K562 (cell line): ENCODE measurements around the gene OTUD5. TPM values are rescaled to one million over a fixed set of nuclear protein-coding genes. Genes with fewer than 3 reads are reported as not detected.

Source experiments
- ARID2 ChIP-seq: fragments of 450-650 bp; IDR thresholded peaks from 2 replicates; pipeline ENCODE4 v1.6.1; 2017; ENCODE audit warnings: antibody characterized with exemption, mild to moderate bottlenecking
- BDP1 ChIP-seq: IDR thresholded peaks from 3 replicates; pipeline ENCODE4 v1.6.1; 2011; ENCODE audit not compliant: insufficient read length, insufficient read depth
- C11orf30 ChIP-seq: fragments of 450-650 bp; IDR thresholded peaks from 2 replicates; pipeline ENCODE4 v1.6.1; 2016; ENCODE audit warnings: low read depth, mild to moderate bottlenecking
- KLF13 ChIP-seq: fragments of 450-650 bp; IDR thresholded peaks from 2 replicates; pipeline ENCODE4 v1.6.1; 2016; ENCODE audit warnings: missing genetic modification characterization, low read depth, mild to moderate bottlenecking, missing compliant biosample characterization, moderate library complexity, borderline replicate concordance
- KLF16 ChIP-seq: IDR thresholded peaks from 2 replicates; pipeline ENCODE4 v1.6.1; 2016; ENCODE audit warnings: antibody characterized with exemption
- MBD2 ChIP-seq: sonication (generic); IDR thresholded peaks from 2 replicates; pipeline ENCODE4 v1.6.1; 2016; ENCODE audit warnings: low read depth, borderline replicate concordance
- MEIS2 ChIP-seq: fragments of 450-650 bp; IDR thresholded peaks from 2 replicates; pipeline ENCODE4 v1.6.1; 2014; ENCODE audit warnings: mild to moderate bottlenecking; ENCODE audit not compliant: partially characterized antibody
- NCOA4 ChIP-seq: fragments of 450-650 bp; IDR thresholded peaks from 2 replicates; pipeline ENCODE4 v1.6.1; 2018; ENCODE audit warnings: mild to moderate bottlenecking; ENCODE audit not compliant: partially characterized antibody
- NR2C1 ChIP-seq, 2 experiments: fragments of 450-650 bp; IDR thresholded peaks; 2 replicates each; pipeline ENCODE4 v1.6.1; 2017; ENCODE audit warnings: mild to moderate bottlenecking in 2 of 2, antibody characterized with exemption in 1 of 2, inconsistent platforms in 1 of 2, missing compliant biosample characterization in 1 of 2, missing genetic modification characterization in 1 of 2
- POLR2A ChIP-seq: fragments of 450-650 bp; conservative IDR thresholded peaks from 2 replicates; pipeline ENCODE4 v1.6.1; 2016
- RAD51 ChIP-seq: fragments of 450-650 bp; IDR thresholded peaks from 2 replicates; pipeline ENCODE4 v1.7.1; 2016; ENCODE audit warnings: low read depth, mild to moderate bottlenecking, borderline replicate concordance
- RNF2 ChIP-seq: sonication (generic); IDR thresholded peaks from 2 replicates; pipeline ENCODE4 v1.6.1; 2016
- TGIF2 ChIP-seq: sonication (generic); formaldehyde crosslinking; IDR thresholded peaks from 2 replicates; pipeline ENCODE4 v1.8.1; 2022; ENCODE audit warnings: mild to moderate bottlenecking, missing genetic modification reagents, moderate library complexity
- XRCC3 ChIP-seq: fragments of 450-650 bp; IDR thresholded peaks from 2 replicates; pipeline ENCODE4 v1.6.1; 2017; ENCODE audit warnings: mild to moderate bottlenecking, moderate library complexity
- ZNF121 ChIP-seq: sonication (generic); formaldehyde crosslinking; conservative IDR thresholded peaks from 2 replicates; pipeline ENCODE4 v1.8.0; 2022; ENCODE audit warnings: missing genetic modification reagents
- ZNF143 ChIP-seq: sonication (generic); formaldehyde crosslinking; IDR thresholded peaks from 2 replicates; pipeline ENCODE4 v1.9.0; 2022; ENCODE audit warnings: mild to moderate bottlenecking, missing genetic modification reagents
- ZSCAN32 ChIP-seq: fragments of 450-650 bp; formaldehyde crosslinking; IDR thresholded peaks from 2 replicates; pipeline ENCODE4 v1.4.0; 2020; ENCODE audit warnings: mild to moderate bottlenecking, moderate library complexity
- polyA plus RNA-seq, 8 experiments: library from polyadenylated mRNA; depleted of rRNA in 4 of 8; stranded (reverse) in 5 of 8; unstranded in 3 of 8; fragments of >200 nt; fragmentation: Nextera tagmentation in 2 of 8; fragmentation: Illumina TruSeq in 1 of 8; extraction: Ambion mirVana in 2 of 8; extraction: Trizol in 1 of 8; gene quantifications; 2 replicates each; pipeline versions ENCODE4 v1.2.1 to v1.2.3, GENCODE V29; 2011 to 2014; ENCODE audit warnings: inconsistent platforms in 1 of 8, missing spikeins in 1 of 8
- total RNA-seq, 7 experiments: library from RNA; depleted of rRNA in 6 of 7; stranded (reverse); fragments of >200 nt in 6 of 7; fragmentation: Illumina TruSeq in 2 of 7; extraction: Trizol in 2 of 7; gene quantifications; 2 replicates each; pipeline versions ENCODE4 v1.2.1 to v1.2.3, GENCODE V29; 2011 to 2021; ENCODE audit warnings: low replicate concordance in 1 of 7
- TF ChIP-seq, protein P1 (sequence below): fragments of 250-450 bp; sonication (Bioruptor Pico); IDR thresholded peaks from 2 replicates; pipeline ENCODE4 v1.8.0; 2021; ENCODE audit warnings: mild to moderate bottlenecking, moderate library complexity
- TF ChIP-seq, protein P2 (sequence below): fragments of 450-650 bp; IDR thresholded peaks from 2 replicates; pipeline ENCODE4 v1.6.1; 2016; ENCODE audit warnings: antibody characterized with exemption
- TF ChIP-seq, protein P3 (sequence below): sonication (generic); formaldehyde crosslinking; IDR thresholded peaks from 2 replicates; pipeline ENCODE4 v1.8.0; 2022; ENCODE audit warnings: missing genetic modification reagents, mild to moderate bottlenecking, borderline replicate concordance
- TF ChIP-seq, protein P4 (sequence below), 2 experiments: IDR thresholded peaks in 1 of 2; conservative IDR thresholded peaks in 1 of 2; 2 replicates each; pipeline ENCODE4 v1.6.1; 2016; ENCODE audit warnings: low read depth in 2 of 2, mild to moderate bottlenecking in 1 of 2, missing compliant biosample characterization in 1 of 2, missing genetic modification characterization in 1 of 2, moderate library complexity in 1 of 2

OTUD5 gene
- total and polyA plus RNA-seq, 9 of the 15 experiments (the other 6 are each of a cell fraction or from before 2014, with no cell fraction given): 3.6 to 102 (median 59.0) TPM

DNA sequence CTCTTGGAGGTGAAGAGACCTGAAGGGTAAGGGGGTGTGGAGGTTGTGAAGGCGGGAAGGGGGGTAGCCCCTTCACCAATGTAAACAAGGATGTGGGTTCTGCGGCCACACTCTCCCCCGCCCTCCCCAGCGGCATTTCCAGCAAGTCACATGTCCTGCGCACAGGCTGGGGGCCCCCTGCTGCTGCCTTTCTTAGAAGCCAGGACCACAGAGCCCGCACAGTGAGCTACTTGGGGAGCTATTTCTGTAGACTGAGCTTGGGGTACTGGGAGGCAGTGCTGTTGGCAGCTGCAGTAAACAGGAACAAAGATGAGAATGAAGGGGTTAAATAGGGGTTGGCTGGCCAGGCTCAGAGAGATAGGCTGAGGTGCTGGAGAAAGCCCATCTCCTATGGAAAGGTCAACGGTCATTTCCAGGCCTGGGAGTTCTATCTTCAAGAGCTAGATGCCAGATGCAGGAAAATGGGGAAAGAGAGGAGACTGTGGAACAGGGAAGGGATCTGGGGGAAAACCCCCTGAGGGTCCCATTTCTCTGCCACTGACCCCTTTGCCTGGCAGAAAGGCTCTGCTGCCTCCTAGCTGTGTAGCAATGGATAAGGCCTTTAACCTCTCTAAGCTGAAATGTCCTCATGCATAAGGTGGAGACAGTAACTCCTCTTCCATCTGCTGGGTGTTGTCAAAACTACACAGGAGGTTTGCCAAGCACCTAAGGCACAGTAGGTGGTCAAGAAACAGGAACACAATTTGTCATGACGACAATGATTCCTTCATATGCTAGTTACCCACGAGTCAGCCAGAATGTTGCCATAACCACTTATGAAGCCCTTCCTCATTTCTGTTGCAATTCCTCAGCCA is 20.1 kb downstream of the OTUD5 start (continued):
- TF ChIP-seq, protein P1, sequence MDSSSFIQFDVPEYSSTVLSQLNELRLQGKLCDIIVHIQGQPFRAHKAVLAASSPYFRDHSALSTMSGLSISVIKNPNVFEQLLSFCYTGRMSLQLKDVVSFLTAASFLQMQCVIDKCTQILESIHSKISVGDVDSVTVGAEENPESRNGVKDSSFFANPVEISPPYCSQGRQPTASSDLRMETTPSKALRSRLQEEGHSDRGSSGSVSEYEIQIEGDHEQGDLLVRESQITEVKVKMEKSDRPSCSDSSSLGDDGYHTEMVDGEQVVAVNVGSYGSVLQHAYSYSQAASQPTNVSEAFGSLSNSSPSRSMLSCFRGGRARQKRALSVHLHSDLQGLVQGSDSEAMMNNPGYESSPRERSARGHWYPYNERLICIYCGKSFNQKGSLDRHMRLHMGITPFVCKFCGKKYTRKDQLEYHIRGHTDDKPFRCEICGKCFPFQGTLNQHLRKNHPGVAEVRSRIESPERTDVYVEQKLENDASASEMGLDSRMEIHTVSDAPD (CRISPR knock-in tag): no peak
- TF ChIP-seq ZSCAN32 (CRISPR knock-in tag) (no peak), TGIF2 (CRISPR knock-in tag) (no peak), MEIS2 (no peak), XRCC3 (no peak), POLR2A (no peak), ARID2 (no peak), KLF16 (peak; percentile 72; the same call in 1 of the 2 replicates), MBD2 (peak; percentile 55; the same call in 1 of the 2 replicates), ZNF143 (CRISPR knock-in tag) (no peak), RNF2 (peak; percentile 95; the same call in 1 of the 2 replicates), NR2C1 (IDR thresholded peaks at IDR 0.05) (peak; percentile 60), NR2C1 (tag; IDR thresholded peaks at IDR 0.05) (peak; percentile 60; the same call in 1 of the 2 replicates), ZNF121 (no peak), KLF13 (tag) (peak; percentile 52; the same call in 1 of the 2 replicates), NCOA4 (no peak), RAD51 (peak; percentile 85), BDP1 (no peak), C11orf30 (no peak)
- TF ChIP-seq, protein P2, sequence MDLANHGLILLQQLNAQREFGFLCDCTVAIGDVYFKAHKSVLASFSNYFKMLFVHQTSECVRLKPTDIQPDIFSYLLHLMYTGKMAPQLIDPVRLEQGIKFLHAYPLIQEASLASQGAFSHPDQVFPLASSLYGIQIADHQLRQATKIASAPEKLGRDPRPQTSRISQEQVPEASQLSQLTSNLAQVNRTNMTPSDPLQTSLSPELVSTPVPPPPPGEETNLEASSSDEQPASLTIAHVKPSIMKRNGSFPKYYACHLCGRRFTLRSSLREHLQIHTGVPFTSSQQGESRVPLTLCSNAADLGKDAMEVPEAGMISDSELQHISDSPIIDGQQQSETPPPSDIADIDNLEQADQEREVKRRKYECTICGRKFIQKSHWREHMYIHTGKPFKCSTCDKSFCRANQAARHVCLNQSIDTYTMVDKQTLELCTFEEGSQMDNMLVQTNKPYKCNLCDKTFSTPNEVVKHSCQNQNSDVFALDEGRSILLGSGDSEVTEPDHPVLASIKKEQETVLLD: 0 out of 2 replicates have a peak, but pooled peaks have one; percentile 65
- TF ChIP-seq, protein P3, sequence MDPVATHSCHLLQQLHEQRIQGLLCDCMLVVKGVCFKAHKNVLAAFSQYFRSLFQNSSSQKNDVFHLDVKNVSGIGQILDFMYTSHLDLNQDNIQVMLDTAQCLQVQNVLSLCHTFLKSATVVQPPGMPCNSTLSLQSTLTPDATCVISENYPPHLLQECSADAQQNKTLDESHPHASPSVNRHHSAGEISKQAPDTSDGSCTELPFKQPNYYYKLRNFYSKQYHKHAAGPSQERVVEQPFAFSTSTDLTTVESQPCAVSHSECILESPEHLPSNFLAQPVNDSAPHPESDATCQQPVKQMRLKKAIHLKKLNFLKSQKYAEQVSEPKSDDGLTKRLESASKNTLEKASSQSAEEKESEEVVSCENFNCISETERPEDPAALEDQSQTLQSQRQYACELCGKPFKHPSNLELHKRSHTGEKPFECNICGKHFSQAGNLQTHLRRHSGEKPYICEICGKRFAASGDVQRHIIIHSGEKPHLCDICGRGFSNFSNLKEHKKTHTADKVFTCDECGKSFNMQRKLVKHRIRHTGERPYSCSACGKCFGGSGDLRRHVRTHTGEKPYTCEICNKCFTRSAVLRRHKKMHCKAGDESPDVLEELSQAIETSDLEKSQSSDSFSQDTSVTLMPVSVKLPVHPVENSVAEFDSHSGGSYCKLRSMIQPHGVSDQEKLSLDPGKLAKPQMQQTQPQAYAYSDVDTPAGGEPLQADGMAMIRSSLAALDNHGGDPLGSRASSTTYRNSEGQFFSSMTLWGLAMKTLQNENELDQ (CRISPR knock-in tag): no peak
- TF ChIP-seq, protein P4, sequence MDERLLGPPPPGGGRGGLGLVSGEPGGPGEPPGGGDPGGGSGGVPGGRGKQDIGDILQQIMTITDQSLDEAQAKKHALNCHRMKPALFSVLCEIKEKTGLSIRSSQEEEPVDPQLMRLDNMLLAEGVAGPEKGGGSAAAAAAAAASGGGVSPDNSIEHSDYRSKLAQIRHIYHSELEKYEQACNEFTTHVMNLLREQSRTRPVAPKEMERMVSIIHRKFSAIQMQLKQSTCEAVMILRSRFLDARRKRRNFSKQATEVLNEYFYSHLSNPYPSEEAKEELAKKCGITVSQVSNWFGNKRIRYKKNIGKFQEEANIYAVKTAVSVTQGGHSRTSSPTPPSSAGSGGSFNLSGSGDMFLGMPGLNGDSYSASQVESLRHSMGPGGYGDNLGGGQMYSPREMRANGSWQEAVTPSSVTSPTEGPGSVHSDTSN (CRISPR knock-in tag; IDR thresholded peaks at IDR 0.05; ENCODE audit: low read depth): no peak
- TF ChIP-seq, protein P4 (tag; conservative IDR thresholded peaks at IDR 0.05; ENCODE audit: low read depth): no peak
